ENCODE measurements around the gene BTC. TPM values are rescaled to one million over a fixed set of nuclear protein-coding genes. Genes with fewer than 3 reads are reported as not detected.
"Not testable (repeated sequence)": the region's sequence is repeated elsewhere in the genome, so short reads cannot be mapped to it uniquely, and the experiment has no call there.

Gene BTC
- total RNA-seq, 1 donor from 2014 or later = 0.46 TPM

DNA sequence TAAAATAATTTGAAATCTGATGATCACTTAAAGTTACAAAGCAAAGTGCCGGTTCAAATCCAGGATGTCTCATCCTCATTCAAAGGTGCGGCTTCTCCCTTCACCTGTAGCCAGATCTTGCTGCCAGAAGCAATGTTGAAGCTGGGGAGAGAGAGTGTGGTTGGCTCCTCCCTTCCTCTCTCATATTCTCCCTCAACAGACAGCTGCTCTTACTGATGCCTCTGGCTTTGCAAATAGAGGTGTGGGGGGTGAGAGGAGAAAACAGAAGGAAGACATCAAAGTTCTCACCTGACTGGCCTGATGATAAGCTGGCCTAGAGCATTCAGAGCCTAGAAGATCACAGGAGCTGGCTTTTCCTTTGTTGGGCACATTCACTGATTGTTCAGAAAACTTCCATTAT, 28.3 kb upstream of the BTC start:
- no peak overlapping the region for H3K4me3 Mint-ChIP-seq (ENCODE audit: low read depth)
- no peak for DNase-seq (ENCODE audit: low spot score, unreplicated experiment)

DNA sequence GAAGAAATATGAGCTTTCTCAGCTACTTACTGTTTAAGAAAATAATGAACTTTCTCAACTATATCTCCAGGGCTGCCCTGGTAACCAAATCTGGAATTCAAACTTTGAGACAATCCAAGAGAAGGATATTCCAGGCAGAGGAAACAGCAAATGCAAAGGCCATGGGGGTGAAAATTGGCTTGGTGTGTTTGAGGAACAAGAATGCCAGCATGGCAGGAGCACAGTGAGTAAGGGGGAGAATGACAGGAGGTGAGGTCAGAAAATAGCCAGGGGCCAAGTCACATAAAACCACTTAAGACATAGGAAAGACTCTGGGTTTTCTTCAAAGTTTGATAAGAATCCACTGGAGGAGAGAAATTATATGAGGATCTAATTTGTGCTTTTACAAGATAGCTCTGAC, 27.2 kb upstream of the BTC start:
- Mint-ChIP-seq H3K4me1 (ENCODE audit: low read depth) (peaks cover 13% of the 10 kb centered on the region), H3K36me3 (ENCODE audit: insufficient read depth) (no peaks in the 10 kb centered on the region), H3K9me3 (ENCODE audit: low read depth) (peaks cover 5% of the 10 kb centered on the region), H3K27me3 (no peaks in the 10 kb centered on the region), H3K27ac (peak overlapping the region; percentile 10), H3K4me3 (ENCODE audit: low read depth) (no peak overlapping the region)
- TF ChIP-seq, protein P1, sequence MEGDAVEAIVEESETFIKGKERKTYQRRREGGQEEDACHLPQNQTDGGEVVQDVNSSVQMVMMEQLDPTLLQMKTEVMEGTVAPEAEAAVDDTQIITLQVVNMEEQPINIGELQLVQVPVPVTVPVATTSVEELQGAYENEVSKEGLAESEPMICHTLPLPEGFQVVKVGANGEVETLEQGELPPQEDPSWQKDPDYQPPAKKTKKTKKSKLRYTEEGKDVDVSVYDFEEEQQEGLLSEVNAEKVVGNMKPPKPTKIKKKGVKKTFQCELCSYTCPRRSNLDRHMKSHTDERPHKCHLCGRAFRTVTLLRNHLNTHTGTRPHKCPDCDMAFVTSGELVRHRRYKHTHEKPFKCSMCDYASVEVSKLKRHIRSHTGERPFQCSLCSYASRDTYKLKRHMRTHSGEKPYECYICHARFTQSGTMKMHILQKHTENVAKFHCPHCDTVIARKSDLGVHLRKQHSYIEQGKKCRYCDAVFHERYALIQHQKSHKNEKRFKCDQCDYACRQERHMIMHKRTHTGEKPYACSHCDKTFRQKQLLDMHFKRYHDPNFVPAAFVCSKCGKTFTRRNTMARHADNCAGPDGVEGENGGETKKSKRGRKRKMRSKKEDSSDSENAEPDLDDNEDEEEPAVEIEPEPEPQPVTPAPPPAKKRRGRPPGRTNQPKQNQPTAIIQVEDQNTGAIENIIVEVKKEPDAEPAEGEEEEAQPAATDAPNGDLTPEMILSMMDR (IDR thresholded peaks at IDR 0.05; ENCODE audit: unreplicated experiment) = no peak
- DNase-seq (ENCODE audit: low spot score, unreplicated experiment) = no peak

More for the DNA sequence above, 28.3 kb upstream of the BTC start:
- TF ChIP-seq, protein P1 (IDR thresholded peaks at IDR 0.05; ENCODE audit: unreplicated experiment) = no peak
- no peaks in the 10 kb centered on the region for H3K27me3 Mint-ChIP-seq
- no peak overlapping the region for H3K27ac Mint-ChIP-seq
- H3K4me1 Mint-ChIP-seq (ENCODE audit: low read depth) = peaks cover 14% of the 10 kb centered on the region
- H3K36me3 Mint-ChIP-seq (ENCODE audit: insufficient read depth) = no peaks in the 10 kb centered on the region
- peaks cover 7% of the 10 kb centered on the region for H3K9me3 Mint-ChIP-seq (ENCODE audit: low read depth)

DNA sequence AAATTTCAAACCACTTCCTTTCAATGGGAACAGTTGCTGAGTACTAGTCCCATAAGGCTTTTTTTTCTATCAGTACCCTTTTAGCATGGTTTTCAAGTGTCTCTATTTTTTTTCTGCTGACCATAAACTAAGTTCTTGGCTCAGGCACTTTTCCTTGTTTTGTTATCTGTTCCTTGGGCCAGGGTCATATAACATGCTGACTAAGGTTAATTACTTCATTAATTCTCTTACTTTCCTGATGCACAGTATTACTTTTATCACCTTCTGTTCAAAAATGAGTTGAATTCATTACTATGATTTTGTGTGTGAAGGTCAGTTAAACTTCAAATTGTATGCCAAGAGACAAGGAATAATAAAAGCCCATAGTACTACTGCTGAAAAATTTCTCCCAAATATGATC, 19.7 kb upstream of the BTC start:
- no peaks in the 10 kb centered on the region for H3K4me1 Mint-ChIP-seq (ENCODE audit: low read depth)
- DNase-seq (ENCODE audit: low spot score, unreplicated experiment) = no peak
- H3K27ac Mint-ChIP-seq = no peak overlapping the region
- TF ChIP-seq, protein P1 (IDR thresholded peaks at IDR 0.05; ENCODE audit: unreplicated experiment) = no peak
- no peak overlapping the region for H3K4me3 Mint-ChIP-seq (ENCODE audit: low read depth)
- no peaks in the 10 kb centered on the region for H3K27me3 Mint-ChIP-seq
- H3K9me3 Mint-ChIP-seq (ENCODE audit: low read depth) = no peaks in the 10 kb centered on the region
- no peaks in the 10 kb centered on the region for H3K36me3 Mint-ChIP-seq (ENCODE audit: insufficient read depth)

DNA sequence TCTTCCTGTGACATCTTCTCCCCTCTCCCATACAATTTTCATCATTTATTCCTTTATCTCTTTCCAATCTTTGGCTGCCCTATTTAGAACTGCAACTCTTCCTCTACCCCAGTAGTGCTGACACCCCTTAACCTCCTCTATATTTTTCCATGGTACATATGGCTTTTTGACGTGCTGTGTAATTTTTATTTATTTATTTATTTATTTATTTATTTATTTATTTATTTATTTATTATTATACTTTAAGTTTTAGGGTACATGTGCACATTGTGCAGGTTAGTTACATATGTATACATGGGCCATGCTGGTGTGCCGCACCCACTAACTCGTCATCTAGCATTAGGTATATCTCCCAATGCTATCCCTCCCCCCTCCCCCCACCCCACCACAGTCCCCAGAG, 17.7 kb upstream of the BTC start:
- H3K9me3 Mint-ChIP-seq (ENCODE audit: low read depth); H3K27me3 Mint-ChIP-seq; H3K36me3 Mint-ChIP-seq (ENCODE audit: insufficient read depth); DNase-seq (ENCODE audit: low spot score, unreplicated experiment); H3K4me3 Mint-ChIP-seq (ENCODE audit: low read depth); H3K4me1 Mint-ChIP-seq (ENCODE audit: low read depth); H3K27ac Mint-ChIP-seq: not testable (repeated sequence)

DNA sequence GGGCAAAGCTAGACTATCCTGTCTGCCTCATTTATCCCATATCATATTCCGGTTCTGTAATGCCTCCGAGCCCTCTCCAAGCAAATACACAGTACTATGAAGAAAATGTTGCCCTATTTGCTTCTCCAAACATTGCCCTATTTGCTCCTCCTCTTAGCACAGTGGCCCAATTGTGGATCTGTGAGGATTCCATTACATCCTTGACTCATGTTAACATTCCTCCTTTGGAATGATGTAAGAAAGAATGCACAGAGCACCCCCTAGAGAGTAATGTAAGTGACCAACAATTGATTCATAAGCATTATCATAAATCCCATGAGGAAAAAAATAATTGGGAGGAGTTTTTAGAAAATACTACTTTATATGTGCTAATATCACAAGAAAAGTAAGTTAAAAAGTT, 11.3 kb upstream of the BTC start:
- Mint-ChIP-seq H3K27me3 (no peaks in the 10 kb centered on the region), H3K27ac (no peak overlapping the region), H3K4me1 (ENCODE audit: low read depth) (no peaks in the 10 kb centered on the region), H3K36me3 (ENCODE audit: insufficient read depth) (no peaks in the 10 kb centered on the region), H3K4me3 (ENCODE audit: low read depth) (no peak overlapping the region), H3K9me3 (ENCODE audit: low read depth) (no peaks in the 10 kb centered on the region)
- TF ChIP-seq, protein P1 (IDR thresholded peaks at IDR 0.05; ENCODE audit: unreplicated experiment) = no peak
- no peak for DNase-seq (ENCODE audit: low spot score, unreplicated experiment)

DNA sequence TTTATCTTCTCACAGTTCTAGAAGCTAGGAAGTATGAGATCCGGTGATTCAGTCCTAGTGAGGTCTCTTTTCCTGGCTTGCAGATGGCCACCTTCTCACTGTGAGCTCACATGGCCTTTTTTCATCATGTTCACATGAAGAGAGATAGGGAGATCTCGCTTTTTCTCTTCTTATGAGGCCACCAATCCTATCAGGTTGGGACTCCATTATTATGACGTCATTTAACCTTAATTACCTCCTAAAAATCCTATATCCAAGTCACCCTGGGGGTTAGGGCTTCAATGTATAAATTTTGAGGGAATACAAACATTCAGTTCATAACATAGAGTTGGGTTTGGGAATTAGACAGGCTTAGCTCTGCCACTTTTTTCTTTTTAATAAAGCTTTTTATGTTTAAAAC, 6.0 kb upstream of the BTC start:
- H3K27ac Mint-ChIP-seq = no peak overlapping the region
- TF ChIP-seq, protein P1 (IDR thresholded peaks at IDR 0.05; ENCODE audit: unreplicated experiment) = no peak
- no peak overlapping the region for H3K4me3 Mint-ChIP-seq (ENCODE audit: low read depth)
- no peaks in the 10 kb centered on the region for H3K9me3 Mint-ChIP-seq (ENCODE audit: low read depth)
- no peak for DNase-seq (ENCODE audit: low spot score, unreplicated experiment)
- H3K36me3 Mint-ChIP-seq (ENCODE audit: insufficient read depth) = no peaks in the 10 kb centered on the region
- H3K27me3 Mint-ChIP-seq = peaks cover 7% of the 10 kb centered on the region
- no peaks in the 10 kb centered on the region for H3K4me1 Mint-ChIP-seq (ENCODE audit: low read depth)
